Upper lobe of left lung (tissue), 4 donors: Measurements from ENCODE around the gene PRKG1.

Source experiments
- CTCF ChIP-seq, 6 experiments: fragments of 450-650 bp in 4 of 6; fragments of 200-600 bp in 2 of 6; sonication (generic) in 2 of 6; IDR thresholded peaks; one replicate each; pipeline ENCODE4 v1.5.1; 2016 to 2019; ENCODE audit warnings: antibody characterized with exemption in 6 of 6
- POLR2A ChIP-seq, 4 donors: fragments of 450-650 bp; IDR thresholded peaks; one replicate each; pipeline ENCODE4 v1.5.1; 2016 to 2017; ENCODE audit warnings: antibody characterized with exemption in 4 of 4, mild to moderate bottlenecking in 2 of 4

GRCh38 chr10:52004342-52004949 is 930.2 kb downstream of the PRKG1 start:
- TF ChIP-seq POLR2A (IDR thresholded peaks at IDR 0.05) (no peak), CTCF (IDR thresholded peaks at IDR 0.05) (peak in 4 of 6 experiments; percentile 28 to 39 (median 32))
